ENCODE results near the gene SLC6A8.

- TF ChIP-seq POLR2A (IDR thresholded peaks at IDR 0.05) = no peak
- no peak for TF ChIP-seq CTCF (IDR thresholded peaks at IDR 0.05)
Measured at GRCh38 chrX:153702336-153703035, 14.8 kb downstream of the SLC6A8 start.
